Caco-2 (cell line): ENCODE measurements around the gene MYBPHL. TPM values are rescaled to one million over a fixed set of nuclear protein-coding genes. Genes with fewer than 3 reads are reported as not detected.
"Not testable (repeated sequence)": the region's sequence is repeated elsewhere in the genome, so short reads cannot be mapped to it uniquely, and the experiment has no call there.

ENCODE experiments used
- BruUV-seq: library from RNA; stranded (reverse); fragments of 400-500 nt; replicated peaks from 2 replicates; lab custom pipeline; 2021; lab: Mats Ljungman, UMichigan
- CTCF ChIA-PET: fragments of 300-600 bp; sonication (Branson Sonifier 250); formaldehyde crosslinking; loops from one replicate; lab custom pipeline; 2022; ENCODE audit warnings: antibody characterized with exemption; lab: Charles Lee
- POLR2A ChIA-PET: fragments of 300-600 bp; sonication (Branson Sonifier 250); formaldehyde crosslinking; loops from one replicate; lab custom pipeline; 2022; ENCODE audit warnings: antibody characterized with exemption; lab: Charles Lee
- DNase-seq, 2 experiments: peaks; one replicate each; pipeline versions ENCODE4 v3.0.0 to v3.0.0-alpha.2; 2020 to 2022
- H3K27me3 ChIP-seq: replicated peaks from 2 replicates; pipeline ENCODE4 v1.6.0; 2011; ENCODE audit warnings: low read length; ENCODE audit not compliant: control insufficient read depth, insufficient read depth
- H3K36me3 ChIP-seq: 2 replicates; pipeline ENCODE4 v1.5.1; 2011; ENCODE audit warnings: low read length; ENCODE audit not compliant: control insufficient read depth, insufficient read depth
- H3K4me1 ChIP-seq: fragments of 250-450 bp; sonication (Bioruptor Pico); 2 replicates; pipeline ENCODE4 v1.5.1; 2020; ENCODE audit warnings: mild to moderate bottlenecking
- H3K4me3 ChIP-seq: 2 replicates; pipeline ENCODE4 v1.5.1; 2011; ENCODE audit warnings: low read depth, mild to moderate bottlenecking, control low read depth, low read length
- H3K9me3 ChIP-seq: fragments of 250-450 bp; sonication (Bioruptor Pico); 2 replicates; pipeline ENCODE4 v1.5.1; 2020; ENCODE audit warnings: mild to moderate bottlenecking, moderate library complexity
- H3K27ac Mint-ChIP-seq: one replicate; pipeline ENCODE4 v1.8.0; 2022; ENCODE audit warnings: mixed read lengths; ENCODE audit not compliant: unreplicated experiment
- H3K27me3 Mint-ChIP-seq: one replicate; pipeline ENCODE4 v1.8.0; 2022; ENCODE audit warnings: mixed read lengths; ENCODE audit not compliant: insufficient read depth, unreplicated experiment
- H3K36me3 Mint-ChIP-seq: one replicate; pipeline ENCODE4 v1.8.0; 2022; ENCODE audit warnings: mild to moderate bottlenecking, mixed read lengths; ENCODE audit not compliant: insufficient read depth, unreplicated experiment
- H3K4me1 Mint-ChIP-seq: one replicate; pipeline ENCODE4 v1.8.0; 2022; ENCODE audit warnings: low read depth, mixed read lengths; ENCODE audit not compliant: unreplicated experiment
- H3K4me3 Mint-ChIP-seq: one replicate; pipeline ENCODE4 v1.8.0; 2022; ENCODE audit warnings: mild to moderate bottlenecking, moderate library complexity, mixed read lengths; ENCODE audit not compliant: unreplicated experiment
- H3K9me3 Mint-ChIP-seq: one replicate; pipeline ENCODE4 v1.8.0; 2022; ENCODE audit warnings: mixed read lengths; ENCODE audit not compliant: unreplicated experiment
- intact Hi-C: fragments of 100-400 bp; cut with micrococcal nuclease; formaldehyde crosslinking; loops from one replicate; pipeline ENCODE4 v1.10.0; 2022; ENCODE audit not compliant: unreplicated experiment
- total RNA-seq: library from RNA; stranded (reverse); gene quantifications from 2 replicates; pipeline ENCODE4 v1.2.3, GENCODE V29; 2022
- TF ChIP-seq, protein P1 (sequence below), 2 experiments: fragments of 200-600 bp in 1 of 2; IDR thresholded peaks; 1 replicate in 1 of 2; 2 replicates in 1 of 2; pipeline versions ENCODE4 v1.5.1 to v1.8.0; 2011 to 2022; ENCODE audit warnings: antibody characterized with exemption in 1 of 2, control low read depth in 1 of 2, inconsistent platforms in 1 of 2, low read depth in 1 of 2, low read length in 1 of 2, mild to moderate bottlenecking in 1 of 2, moderate library complexity in 1 of 2; ENCODE audit not compliant: insufficient read depth in 1 of 2, severe bottlenecking in 1 of 2, unreplicated experiment in 1 of 2

Gene MYBPHL
- total RNA-seq, 1 experiment from 2014 or later, result not detected

DNA sequence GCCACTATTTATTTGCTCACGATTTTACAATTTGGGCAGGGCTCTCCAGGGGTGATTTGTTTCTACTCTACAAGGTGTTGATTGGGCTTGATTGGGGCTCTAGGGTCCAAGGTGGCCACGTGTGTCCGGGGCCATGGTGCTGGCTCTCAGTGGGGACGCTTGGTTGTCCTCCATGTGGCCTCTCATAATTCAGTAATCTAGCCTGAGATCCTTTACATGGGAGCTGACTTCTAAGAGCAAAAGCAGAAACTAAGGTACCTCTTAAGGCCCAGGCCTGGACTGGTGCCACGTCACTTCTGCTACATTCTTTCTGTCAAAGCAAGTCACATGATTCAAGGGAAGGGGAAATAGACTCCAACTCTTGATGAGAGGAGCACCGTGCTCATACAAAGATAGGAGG lies 15.8 kb downstream of the MYBPHL start:
- ChIA-PET CTCF (no interaction called here), POLR2A (no interaction called here)
- H3K27ac Mint-ChIP-seq, result no peak overlapping the region
- H3K4me1 ChIP-seq, result no peaks in the 10 kb centered on the region
- H3K4me1 Mint-ChIP-seq, result no peaks in the 10 kb centered on the region
- H3K4me3 ChIP-seq, result no peak overlapping the region
- BruUV-seq, result no TSS peak
- no peaks in the 10 kb centered on the region for H3K36me3 Mint-ChIP-seq
- TF ChIP-seq, protein P1, sequence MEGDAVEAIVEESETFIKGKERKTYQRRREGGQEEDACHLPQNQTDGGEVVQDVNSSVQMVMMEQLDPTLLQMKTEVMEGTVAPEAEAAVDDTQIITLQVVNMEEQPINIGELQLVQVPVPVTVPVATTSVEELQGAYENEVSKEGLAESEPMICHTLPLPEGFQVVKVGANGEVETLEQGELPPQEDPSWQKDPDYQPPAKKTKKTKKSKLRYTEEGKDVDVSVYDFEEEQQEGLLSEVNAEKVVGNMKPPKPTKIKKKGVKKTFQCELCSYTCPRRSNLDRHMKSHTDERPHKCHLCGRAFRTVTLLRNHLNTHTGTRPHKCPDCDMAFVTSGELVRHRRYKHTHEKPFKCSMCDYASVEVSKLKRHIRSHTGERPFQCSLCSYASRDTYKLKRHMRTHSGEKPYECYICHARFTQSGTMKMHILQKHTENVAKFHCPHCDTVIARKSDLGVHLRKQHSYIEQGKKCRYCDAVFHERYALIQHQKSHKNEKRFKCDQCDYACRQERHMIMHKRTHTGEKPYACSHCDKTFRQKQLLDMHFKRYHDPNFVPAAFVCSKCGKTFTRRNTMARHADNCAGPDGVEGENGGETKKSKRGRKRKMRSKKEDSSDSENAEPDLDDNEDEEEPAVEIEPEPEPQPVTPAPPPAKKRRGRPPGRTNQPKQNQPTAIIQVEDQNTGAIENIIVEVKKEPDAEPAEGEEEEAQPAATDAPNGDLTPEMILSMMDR (IDR thresholded peaks at IDR 0.05; ENCODE audit: insufficient read depth in 1 of 2, low read depth in 1 of 2, low read length in 1 of 2, severe bottlenecking in 1 of 2, unreplicated experiment in 1 of 2), result no peak
- H3K27me3 ChIP-seq, result no peaks in the 10 kb centered on the region
- no peaks in the 10 kb centered on the region for H3K36me3 ChIP-seq
- no peaks in the 10 kb centered on the region for H3K27me3 Mint-ChIP-seq
- no peak overlapping the region for H3K4me3 Mint-ChIP-seq
- no peaks in the 10 kb centered on the region for H3K9me3 Mint-ChIP-seq
- intact Hi-C loops, result no loop called here
- H3K9me3 ChIP-seq, result no peaks in the 10 kb centered on the region
- DNase-seq, result no peak

DNA sequence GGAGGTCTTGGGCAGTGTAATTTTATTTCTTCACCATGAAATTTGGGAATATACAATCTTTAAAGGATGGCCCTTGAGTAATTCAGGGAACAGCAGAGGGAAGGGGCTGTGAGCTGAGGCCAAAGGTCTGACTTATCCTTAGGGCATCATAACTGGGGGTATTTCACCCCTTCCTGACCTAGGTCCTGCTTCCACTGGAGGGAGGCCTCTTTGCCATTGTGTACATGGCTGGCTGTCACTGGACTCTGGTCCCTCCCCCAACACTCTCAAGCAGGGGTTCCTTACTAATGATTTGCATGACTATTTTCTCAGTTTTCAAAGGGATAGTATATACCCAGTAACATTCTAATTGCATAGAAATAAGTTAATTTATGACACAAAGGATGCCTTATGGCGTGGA lies 16.7 kb downstream of the MYBPHL start:
- Histone ChIP-seq H3K4me1 (no peaks in the 10 kb centered on the region), H3K4me3 (no peak overlapping the region), H3K36me3 (no peaks in the 10 kb centered on the region), H3K9me3 (no peaks in the 10 kb centered on the region), H3K27me3 (no peaks in the 10 kb centered on the region)
- CTCF ChIA-PET, result no interaction called here
- Mint-ChIP-seq H3K27ac (no peak overlapping the region), H3K9me3 (no peaks in the 10 kb centered on the region), H3K36me3 (no peaks in the 10 kb centered on the region), H3K27me3 (no peaks in the 10 kb centered on the region), H3K4me3 (no peak overlapping the region), H3K4me1 (no peaks in the 10 kb centered on the region)
- POLR2A ChIA-PET, result no interaction called here
- TF ChIP-seq, protein P1 (IDR thresholded peaks at IDR 0.05; ENCODE audit: insufficient read depth in 1 of 2, low read depth in 1 of 2, low read length in 1 of 2, severe bottlenecking in 1 of 2, unreplicated experiment in 1 of 2), result no peak
- intact Hi-C loops, result no loop called here
- BruUV-seq, result no TSS peak
- DNase-seq, result no peak

DNA sequence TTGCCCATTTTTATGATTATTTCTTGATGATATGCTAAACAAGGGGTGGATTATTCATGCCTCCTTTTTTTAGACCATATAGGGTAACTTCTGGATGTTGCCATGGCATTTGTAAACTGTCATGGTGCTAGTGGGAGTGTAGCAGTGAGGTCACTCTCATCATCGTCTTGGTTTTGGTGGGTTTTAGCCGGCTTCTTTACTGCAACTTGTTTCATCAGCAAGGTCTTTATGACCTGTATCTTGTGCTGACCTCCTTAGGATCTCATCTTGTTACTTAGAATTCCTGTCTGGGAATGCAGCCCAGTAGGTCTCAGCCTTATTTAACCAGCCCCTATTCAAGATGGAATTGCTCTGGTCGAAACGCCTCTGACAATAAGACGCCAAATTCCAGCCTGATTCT lies 20.0 kb downstream of the MYBPHL start:
- intact Hi-C loops, H3K4me1 Mint-ChIP-seq, H3K27me3 Mint-ChIP-seq, H3K27ac Mint-ChIP-seq, H3K36me3 Mint-ChIP-seq, H3K9me3 ChIP-seq, POLR2A ChIA-PET, H3K36me3 ChIP-seq, H3K4me3 Mint-ChIP-seq, H3K4me3 ChIP-seq, H3K27me3 ChIP-seq, BruUV-seq, H3K9me3 Mint-ChIP-seq, CTCF ChIA-PET, H3K4me1 ChIP-seq, DNase-seq: not testable (repeated sequence)
